Muscle layer of colon (tissue), 2 donors: Measurements from ENCODE around the gene PRKAR2A.

ENCODE experiments used
- H3K27ac ChIP-seq: one replicate; pipeline ENCODE4 v1.7.0; 2013; ENCODE audit warnings: low read depth, mild to moderate bottlenecking, low read length, moderate library complexity
- H3K27me3 ChIP-seq, 2 donors: one replicate each; pipeline ENCODE4 v1.7.0; 2013; ENCODE audit warnings: low read length in 2 of 2, mild to moderate bottlenecking in 2 of 2; ENCODE audit not compliant: insufficient read depth in 2 of 2, control insufficient read depth in 1 of 2
- H3K36me3 ChIP-seq: one replicate; pipeline ENCODE4 v1.7.0; 2013; ENCODE audit warnings: mild to moderate bottlenecking, low read length; ENCODE audit not compliant: insufficient read depth
- H3K4me1 ChIP-seq: one replicate; pipeline ENCODE4 v1.7.0; 2013; ENCODE audit warnings: mild to moderate bottlenecking, low read length; ENCODE audit not compliant: insufficient read depth
- H3K4me3 ChIP-seq, 2 donors: one replicate each; pipeline ENCODE4 v1.7.0; 2013; ENCODE audit warnings: low read length in 2 of 2, low read depth in 1 of 2, mild to moderate bottlenecking in 1 of 2, moderate library complexity in 1 of 2
- H3K9ac ChIP-seq: one replicate; pipeline ENCODE4 v1.7.0; 2013; ENCODE audit warnings: low read length
- H3K9me3 ChIP-seq: one replicate; pipeline ENCODE4 v1.7.0; 2013; ENCODE audit warnings: mild to moderate bottlenecking, low read length
- donor health status: abdominal sarcoma.
- donor health status: Adenocarcinoma of cecum.

Gene PRKAR2A

DNA sequence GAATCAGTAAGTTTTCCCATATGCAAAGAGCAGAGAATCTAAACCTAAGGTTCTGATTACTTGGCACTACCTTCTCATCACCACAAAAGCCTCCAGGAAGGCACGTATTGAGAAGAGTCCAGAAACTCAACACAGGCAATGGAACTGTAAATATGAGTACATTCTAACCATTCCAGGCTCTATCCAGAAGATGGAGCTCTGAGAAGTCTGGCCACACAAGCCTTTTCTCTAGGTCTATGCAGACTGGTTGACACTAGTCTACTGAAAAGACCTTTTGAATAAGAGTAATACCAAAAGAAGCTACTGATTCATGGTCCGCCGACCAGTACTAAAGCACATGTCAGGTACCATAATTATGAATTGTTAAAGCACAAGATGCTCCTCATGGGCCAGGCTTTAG lies 149.7 kb downstream of the PRKAR2A start:
- Histone ChIP-seq H3K9ac (no peak overlapping the region), H3K27ac (no peak overlapping the region), H3K9me3 (no peaks in the 10 kb centered on the region), H3K36me3 (peaks cover 15% of the 10 kb centered on the region), H3K4me1 (peaks cover 14% of the 10 kb centered on the region), H3K4me3 (no peak overlapping the region), H3K27me3 (no peaks in the 10 kb centered on the region)

DNA sequence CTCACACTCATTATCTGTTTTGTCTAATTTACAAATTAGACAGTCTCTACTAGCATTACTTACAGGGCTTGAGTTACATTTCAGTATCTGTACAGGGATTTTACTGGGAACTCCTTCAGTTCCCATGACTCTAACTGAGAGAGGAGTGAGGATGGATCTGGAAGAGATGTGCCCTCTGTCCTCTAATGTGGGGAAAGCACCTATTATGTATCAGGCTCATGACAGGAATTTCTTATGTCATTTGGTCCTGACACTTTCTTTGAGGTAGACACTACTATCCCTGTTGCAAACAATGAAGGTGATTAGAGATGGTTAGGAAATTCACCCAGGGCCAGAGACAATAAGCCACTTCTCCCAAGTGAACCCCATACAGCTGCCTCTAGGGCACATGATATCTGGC lies 151.1 kb downstream of the PRKAR2A start:
- Histone ChIP-seq H3K9me3 (no peaks in the 10 kb centered on the region), H3K27me3 (no peaks in the 10 kb centered on the region), H3K36me3 (peaks cover 28% of the 10 kb centered on the region), H3K4me3 (no peak overlapping the region), H3K4me1 (peaks cover 14% of the 10 kb centered on the region), H3K27ac (no peak overlapping the region), H3K9ac (no peak overlapping the region)
